Measurements from ENCODE around the gene EFNA1.

EFNA1 gene

GRCh38 chr1:155093911-155094621, 33.6 kb upstream of the EFNA1 start:
- H3K4me1 ChIP-seq (ENCODE audit: control insufficient read depth in 1 of 2, insufficient read depth in 2 of 2, low read length in 2 of 2): peaks cover 15 to 16% of the 10 kb centered on the region in 2 donors
- H3K9ac ChIP-seq (ENCODE audit: low read depth in 1 of 2, low read length in 2 of 2): peak overlapping the region in 1 of 2 donors; percentile 32
- H3K27ac ChIP-seq (ENCODE audit: low read depth, low read length): no peak overlapping the region
- H3K9me3 ChIP-seq (ENCODE audit: control insufficient read depth in 1 of 2, low read length in 2 of 2): no peaks in the 10 kb centered on the region
- no peak overlapping the region for H3K4me3 ChIP-seq (ENCODE audit: low read depth in 1 of 2, low read length in 2 of 2)
- no peaks in the 10 kb centered on the region for H3K36me3 ChIP-seq (ENCODE audit: control insufficient read depth in 1 of 2, insufficient read depth in 2 of 2, low read length in 2 of 2)
- no peaks in the 10 kb centered on the region for H3K27me3 ChIP-seq (ENCODE audit: control insufficient read depth in 1 of 2, insufficient read depth in 2 of 2, low read length in 2 of 2)

- no peaks in the 10 kb centered on the region for H3K27me3 ChIP-seq (ENCODE audit: control insufficient read depth in 1 of 2, insufficient read depth in 2 of 2, low read length in 2 of 2)
- H3K36me3 ChIP-seq (ENCODE audit: control insufficient read depth in 1 of 2, insufficient read depth in 2 of 2, low read length in 2 of 2): no peaks in the 10 kb centered on the region
- peak overlapping the region in 1 of 2 donors; percentile 32 for H3K9ac ChIP-seq (ENCODE audit: low read depth in 1 of 2, low read length in 2 of 2)
- peaks cover 15 to 16% of the 10 kb centered on the region in 2 donors for H3K4me1 ChIP-seq (ENCODE audit: control insufficient read depth in 1 of 2, insufficient read depth in 2 of 2, low read length in 2 of 2)
- no peak overlapping the region for H3K4me3 ChIP-seq (ENCODE audit: low read depth in 1 of 2, low read length in 2 of 2)
- no peaks in the 10 kb centered on the region for H3K9me3 ChIP-seq (ENCODE audit: control insufficient read depth in 1 of 2, low read length in 2 of 2)
- no peak overlapping the region for H3K27ac ChIP-seq (ENCODE audit: low read depth, low read length)
Measured at GRCh38 chr1:155094622-155094948, 33.1 kb upstream of the EFNA1 start.

- no peak overlapping the region for H3K4me3 ChIP-seq (ENCODE audit: low read depth in 1 of 2, low read length in 2 of 2)
- no peak overlapping the region for H3K27ac ChIP-seq (ENCODE audit: low read depth, low read length)
- peaks cover 0 to 9% of the 10 kb centered on the region in 2 donors for H3K4me1 ChIP-seq (ENCODE audit: control insufficient read depth in 1 of 2, insufficient read depth in 2 of 2, low read length in 2 of 2)
- no peaks in the 10 kb centered on the region for H3K36me3 ChIP-seq (ENCODE audit: control insufficient read depth in 1 of 2, insufficient read depth in 2 of 2, low read length in 2 of 2)
- H3K9me3 ChIP-seq (ENCODE audit: control insufficient read depth in 1 of 2, low read length in 2 of 2): no peaks in the 10 kb centered on the region
- H3K27me3 ChIP-seq (ENCODE audit: control insufficient read depth in 1 of 2, insufficient read depth in 2 of 2, low read length in 2 of 2): no peaks in the 10 kb centered on the region
- no peak overlapping the region for H3K9ac ChIP-seq (ENCODE audit: low read depth in 1 of 2, low read length in 2 of 2)
Measured at GRCh38 chr1:155099331-155099730, 28.3 kb upstream of the EFNA1 start.

- no peak overlapping the region for H3K27ac ChIP-seq (ENCODE audit: low read depth, low read length)
- H3K36me3 ChIP-seq (ENCODE audit: control insufficient read depth in 1 of 2, insufficient read depth in 2 of 2, low read length in 2 of 2): no peaks in the 10 kb centered on the region
- no peak overlapping the region for H3K9ac ChIP-seq (ENCODE audit: low read depth in 1 of 2, low read length in 2 of 2)
- H3K4me1 ChIP-seq (ENCODE audit: control insufficient read depth in 1 of 2, insufficient read depth in 2 of 2, low read length in 2 of 2): peaks cover 16 to 33% of the 10 kb centered on the region in 2 donors
- no peaks in the 10 kb centered on the region for H3K9me3 ChIP-seq (ENCODE audit: control insufficient read depth in 1 of 2, low read length in 2 of 2)
- H3K4me3 ChIP-seq (ENCODE audit: low read depth in 1 of 2, low read length in 2 of 2): no peak overlapping the region
- no peaks in the 10 kb centered on the region for H3K27me3 ChIP-seq (ENCODE audit: control insufficient read depth in 1 of 2, insufficient read depth in 2 of 2, low read length in 2 of 2)
Measured at GRCh38 chr1:155103325-155103724, 24.4 kb upstream of the EFNA1 start.

GRCh38 chr1:155104605-155105534, 22.8 kb upstream of the EFNA1 start:
- Histone ChIP-seq H3K27me3 (ENCODE audit: control insufficient read depth in 1 of 2, insufficient read depth in 2 of 2, low read length in 2 of 2) (no peaks in the 10 kb centered on the region), H3K9me3 (ENCODE audit: control insufficient read depth in 1 of 2, low read length in 2 of 2) (no peaks in the 10 kb centered on the region), H3K4me1 (ENCODE audit: control insufficient read depth in 1 of 2, insufficient read depth in 2 of 2, low read length in 2 of 2) (peaks cover 16 to 35% of the 10 kb centered on the region in 2 donors), H3K9ac (ENCODE audit: low read depth in 1 of 2, low read length in 2 of 2) (no peak overlapping the region), H3K36me3 (ENCODE audit: control insufficient read depth in 1 of 2, insufficient read depth in 2 of 2, low read length in 2 of 2) (no peaks in the 10 kb centered on the region), H3K4me3 (ENCODE audit: low read depth in 1 of 2, low read length in 2 of 2) (no peak overlapping the region), H3K27ac (ENCODE audit: low read depth, low read length) (peak overlapping the region; percentile 33)

GRCh38 chr1:155105604-155106011, 22.1 kb upstream of the EFNA1 start:
- Histone ChIP-seq H3K9ac (ENCODE audit: low read depth in 1 of 2, low read length in 2 of 2) (no peak overlapping the region), H3K9me3 (ENCODE audit: control insufficient read depth in 1 of 2, low read length in 2 of 2) (no peaks in the 10 kb centered on the region), H3K27ac (ENCODE audit: low read depth, low read length) (no peak overlapping the region)

GRCh38 chr1:155106862-155107261, 20.8 kb upstream of the EFNA1 start:
- no peaks in the 10 kb centered on the region for H3K9me3 ChIP-seq (ENCODE audit: control insufficient read depth in 1 of 2, low read length in 2 of 2)
- H3K27me3 ChIP-seq (ENCODE audit: control insufficient read depth in 1 of 2, insufficient read depth in 2 of 2, low read length in 2 of 2): no peaks in the 10 kb centered on the region
- peak overlapping the region; percentile 61 for H3K27ac ChIP-seq (ENCODE audit: low read depth, low read length)
- peaks cover 16 to 32% of the 10 kb centered on the region in 2 donors for H3K4me1 ChIP-seq (ENCODE audit: control insufficient read depth in 1 of 2, insufficient read depth in 2 of 2, low read length in 2 of 2)
- H3K4me3 ChIP-seq (ENCODE audit: low read depth in 1 of 2, low read length in 2 of 2): no peak overlapping the region
- peak overlapping the region in 1 of 2 donors; percentile 41 for H3K9ac ChIP-seq (ENCODE audit: low read depth in 1 of 2, low read length in 2 of 2)
- no peaks in the 10 kb centered on the region for H3K36me3 ChIP-seq (ENCODE audit: control insufficient read depth in 1 of 2, insufficient read depth in 2 of 2, low read length in 2 of 2)

More at GRCh38 chr1:155105604-155106011, 22.1 kb upstream of the EFNA1 start:
- Histone ChIP-seq H3K4me3 (ENCODE audit: low read depth in 1 of 2, low read length in 2 of 2) (no peak overlapping the region), H3K36me3 (ENCODE audit: control insufficient read depth in 1 of 2, insufficient read depth in 2 of 2, low read length in 2 of 2) (no peaks in the 10 kb centered on the region), H3K27me3 (ENCODE audit: control insufficient read depth in 1 of 2, insufficient read depth in 2 of 2, low read length in 2 of 2) (no peaks in the 10 kb centered on the region), H3K4me1 (ENCODE audit: control insufficient read depth in 1 of 2, insufficient read depth in 2 of 2, low read length in 2 of 2) (peaks cover 16 to 35% of the 10 kb centered on the region in 2 donors)

- no peaks in the 10 kb centered on the region for H3K27me3 ChIP-seq (ENCODE audit: control insufficient read depth in 1 of 2, insufficient read depth in 2 of 2, low read length in 2 of 2)
- H3K27ac ChIP-seq (ENCODE audit: low read depth, low read length): peak overlapping the region; percentile 61
- H3K36me3 ChIP-seq (ENCODE audit: control insufficient read depth in 1 of 2, insufficient read depth in 2 of 2, low read length in 2 of 2): no peaks in the 10 kb centered on the region
- peaks cover 16 to 29% of the 10 kb centered on the region in 2 donors for H3K4me1 ChIP-seq (ENCODE audit: control insufficient read depth in 1 of 2, insufficient read depth in 2 of 2, low read length in 2 of 2)
- H3K4me3 ChIP-seq (ENCODE audit: low read depth in 1 of 2, low read length in 2 of 2): peak overlapping the region in 1 of 2 donors; percentile 24
- H3K9me3 ChIP-seq (ENCODE audit: control insufficient read depth in 1 of 2, low read length in 2 of 2): no peaks in the 10 kb centered on the region
- H3K9ac ChIP-seq (ENCODE audit: low read depth in 1 of 2, low read length in 2 of 2): peak overlapping the region in 1 of 2 donors; percentile 41
Measured at GRCh38 chr1:155107309-155108264, 20.1 kb upstream of the EFNA1 start.

- Histone ChIP-seq H3K4me3 (ENCODE audit: low read depth in 1 of 2, low read length in 2 of 2) (no peak overlapping the region), H3K9me3 (ENCODE audit: control insufficient read depth in 1 of 2, low read length in 2 of 2) (no peaks in the 10 kb centered on the region), H3K4me1 (ENCODE audit: control insufficient read depth in 1 of 2, insufficient read depth in 2 of 2, low read length in 2 of 2) (peaks cover 16 to 29% of the 10 kb centered on the region in 2 donors), H3K36me3 (ENCODE audit: control insufficient read depth in 1 of 2, insufficient read depth in 2 of 2, low read length in 2 of 2) (no peaks in the 10 kb centered on the region), H3K27me3 (ENCODE audit: control insufficient read depth in 1 of 2, insufficient read depth in 2 of 2, low read length in 2 of 2) (no peaks in the 10 kb centered on the region), H3K27ac (ENCODE audit: low read depth, low read length) (no peak overlapping the region), H3K9ac (ENCODE audit: low read depth in 1 of 2, low read length in 2 of 2) (peak overlapping the region in 1 of 2 donors; percentile 41)
Measured at GRCh38 chr1:155108296-155108695, 19.4 kb upstream of the EFNA1 start.
